ENCODE measurements around the gene CDC42SE2. TPM values are rescaled to one million over a fixed set of nuclear protein-coding genes. Genes with fewer than 3 reads are reported as not detected.

The CDC42SE2 gene
- total RNA-seq, 1 experiment from 2014 or later = 46.1 TPM

GRCh38 chr5:131386779-131387178 is 122.9 kb downstream of the CDC42SE2 start:
- no TSS peak for BruUV-seq (replicated peaks)
- Histone ChIP-seq H3K27me3 (ENCODE audit: control insufficient read depth, insufficient read depth, low read length) (no peaks in the 10 kb centered on the region), H3K27ac (ENCODE audit: low read length) (peak overlapping the region; percentile 40; the same call in 1 of the 2 replicates), H3K9me3 (ENCODE audit: control insufficient read depth, insufficient read depth, low read depth, low read length) (no peaks in the 10 kb centered on the region), H3K36me3 (ENCODE audit: control insufficient read depth, insufficient read depth, low read length) (no peaks in the 10 kb centered on the region), H3K4me1 (ENCODE audit: control insufficient read depth, insufficient read depth, low read length) (peaks cover 36% of the 10 kb centered on the region), H3K4me3 (ENCODE audit: low read depth in 2 of 2, low read length in 2 of 2) (no peak overlapping the region)
- intact Hi-C loops (cut with micrococcal nuclease; ENCODE audit: unreplicated experiment) = no loop called here
- TF ChIP-seq SIN3A (IDR thresholded peaks at IDR 0.05; ENCODE audit: borderline replicate concordance, insufficient read depth, low read depth, low read length) = no peak
- ChIA-PET POLR2A (no interaction called here), CTCF (no interaction called here)
- ATAC-seq = no peak
- in situ Hi-C loops (cut with HindIII; ENCODE audit: low pct_unique_long_range_greater_than_20kb, low sequenced_read_pairs) = no loop called here
- no peak for DNase-seq (ENCODE audit: low read depth, low spot score)

- H3K4me3 ChIP-seq (ENCODE audit: low read depth in 2 of 2, low read length in 2 of 2) = no peak overlapping the region
- intact Hi-C loops (cut with micrococcal nuclease; ENCODE audit: unreplicated experiment) = no loop called here
- 0 out of 2 replicates have a peak, but pooled peaks cover 2% of the 10 kb centered on the region for H3K36me3 ChIP-seq (ENCODE audit: control insufficient read depth, insufficient read depth, low read length)
- DNase-seq (ENCODE audit: low read depth, low spot score) (no peak), ATAC-seq (no peak)
- in situ Hi-C loops (cut with HindIII; ENCODE audit: low pct_unique_long_range_greater_than_20kb, low sequenced_read_pairs) = no loop called here
- POLR2A ChIA-PET = no interaction called here
- H3K27me3 ChIP-seq (ENCODE audit: control insufficient read depth, insufficient read depth, low read length) = no peaks in the 10 kb centered on the region
- CTCF ChIA-PET = no interaction called here
- TF ChIP-seq POLR2AphosphoS5 (IDR thresholded peaks at IDR 0.05; ENCODE audit: low read depth, low read length) (no peak), TCF7L2 (IDR thresholded peaks at IDR 0.05; ENCODE audit: low read depth, low read length) (no peak), CTCF (IDR thresholded peaks at IDR 0.05) (no peak), SIN3A (IDR thresholded peaks at IDR 0.05; ENCODE audit: borderline replicate concordance, insufficient read depth, low read depth, low read length) (no peak), REST (IDR thresholded peaks at IDR 0.05; ENCODE audit: insufficient read depth in 1 of 2, low read depth in 2 of 2, low read length in 1 of 2) (no peak)
- peaks cover 32% of the 10 kb centered on the region for H3K4me1 ChIP-seq (ENCODE audit: control insufficient read depth, insufficient read depth, low read length)
- no peak overlapping the region for H3K27ac ChIP-seq (ENCODE audit: low read length)
- BruUV-seq (replicated peaks) = no TSS peak
- H3K9me3 ChIP-seq (ENCODE audit: control insufficient read depth, insufficient read depth, low read depth, low read length) = no peaks in the 10 kb centered on the region
These were observed 123.4 kb downstream of the CDC42SE2 start for GRCh38 chr5:131387255-131387654.

- Histone ChIP-seq H3K9me3 (ENCODE audit: control insufficient read depth, insufficient read depth, low read depth, low read length) (no peaks in the 10 kb centered on the region), H3K27me3 (ENCODE audit: control insufficient read depth, insufficient read depth, low read length) (no peaks in the 10 kb centered on the region), H3K36me3 (ENCODE audit: control insufficient read depth, insufficient read depth, low read length) (peaks cover 9% of the 10 kb centered on the region; the same call in 1 of the 2 replicates), H3K27ac (ENCODE audit: low read length) (no peak overlapping the region), H3K4me1 (ENCODE audit: control insufficient read depth, insufficient read depth, low read length) (peaks cover 24% of the 10 kb centered on the region), H3K4me3 (ENCODE audit: low read depth in 2 of 2, low read length in 2 of 2) (no peak overlapping the region)
- no peak for ATAC-seq
- TF ChIP-seq REST (IDR thresholded peaks at IDR 0.05; ENCODE audit: insufficient read depth in 1 of 2, low read depth in 2 of 2, low read length in 1 of 2) (no peak), POLR2AphosphoS5 (IDR thresholded peaks at IDR 0.05; ENCODE audit: low read depth, low read length) (no peak), SIN3A (IDR thresholded peaks at IDR 0.05; ENCODE audit: borderline replicate concordance, insufficient read depth, low read depth, low read length) (no peak)
- in situ Hi-C loops (cut with HindIII; ENCODE audit: low pct_unique_long_range_greater_than_20kb, low sequenced_read_pairs) = no loop called here
- ChIA-PET CTCF (no interaction called here), POLR2A (interaction anchor here (0.5 kb wide), 1 partner anchor 227 kb away, joined by 3 read pairs; no protein-coding TSS in a partner anchor)
- DNase-seq (ENCODE audit: low read depth, low spot score) = no peak
- intact Hi-C loops (cut with micrococcal nuclease; ENCODE audit: unreplicated experiment) = no loop called here
- BruUV-seq (replicated peaks) = no TSS peak
These were observed 125.4 kb downstream of the CDC42SE2 start for GRCh38 chr5:131389096-131389868.
